Smooth muscle cell (in vitro differentiated cells): ENCODE measurements around the gene SUN1. TPM values are rescaled to one million over a fixed set of nuclear protein-coding genes. Genes with fewer than 3 reads are reported as not detected.

Experiments used
- DNase-seq: peaks from one replicate; lab custom pipeline; 2025; ENCODE audit not compliant: unreplicated experiment; lab: John Stamatoyannopoulos, UW
- H2AFZ ChIP-seq: fragments of 200-600 bp; sonication (generic); 2 replicates; pipeline ENCODE4 v1.6.0; 2016; ENCODE audit warnings: antibody characterized with exemption, low read depth, mild to moderate bottlenecking
- H3F3A ChIP-seq: fragments of 200-600 bp; sonication (generic); 2 replicates; pipeline ENCODE4 v1.6.0; 2017; ENCODE audit warnings: antibody characterized with exemption, low read depth
- H3K27ac ChIP-seq: fragments of 200-600 bp; sonication (generic); 2 replicates; pipeline ENCODE4 v1.5.1; 2016; ENCODE audit warnings: low read depth, mild to moderate bottlenecking
- H3K27me3 ChIP-seq: fragments of 200-600 bp; sonication (generic); 2 replicates; pipeline ENCODE4 v1.6.1; 2016; ENCODE audit warnings: low read depth, mild to moderate bottlenecking
- H3K36me3 ChIP-seq: fragments of 200-600 bp; sonication (generic); 2 replicates; pipeline ENCODE4 v1.5.1; 2016; ENCODE audit warnings: low read depth
- H3K4me1 ChIP-seq: fragments of 200-600 bp; sonication (generic); 2 replicates; pipeline ENCODE4 v1.5.1; 2016; ENCODE audit warnings: low read depth
- H3K4me2 ChIP-seq: fragments of 200-600 bp; sonication (generic); 2 replicates; pipeline ENCODE4 v1.6.0; 2016; ENCODE audit warnings: mild to moderate bottlenecking
- H3K4me3 ChIP-seq: fragments of 200-600 bp; sonication (generic); 2 replicates; pipeline ENCODE4 v1.5.1; 2016; ENCODE audit warnings: mild to moderate bottlenecking
- H3K79me2 ChIP-seq: fragments of 200-600 bp; sonication (generic); 2 replicates; pipeline ENCODE4 v1.6.0; 2016; ENCODE audit warnings: low read depth, mild to moderate bottlenecking
- H3K9ac ChIP-seq: fragments of 200-600 bp; sonication (generic); 2 replicates; pipeline ENCODE4 v1.6.0; 2016; ENCODE audit warnings: low read depth
- H3K9me3 ChIP-seq: fragments of 200-600 bp; sonication (generic); replicated peaks from 2 replicates; pipeline ENCODE4 v1.5.1; 2016; ENCODE audit warnings: low read depth
- H4K20me1 ChIP-seq: fragments of 200-600 bp; sonication (generic); 2 replicates; pipeline ENCODE4 v1.6.0; 2016; ENCODE audit warnings: low read depth
- WGBS: methylation state at CpG from one replicate; pipeline ENCODE4 v1.1.7; 2016; ENCODE audit warnings: low lambda C conversion rate; 5-methylcytosine and 5-hydroxymethylcytosine counted together
- polyA plus RNA-seq: library from polyadenylated mRNA; unstranded; fragments of >200 nt; fragmentation: Nextera tagmentation; extraction: Ambion mirVana; gene quantifications from 2 replicates; pipeline ENCODE4 v1.2.1, GENCODE V29; 2016
- total RNA-seq: library from RNA; depleted of rRNA; stranded (reverse); fragments of >200 nt; gene quantifications from 2 replicates; pipeline ENCODE4 v1.2.3, GENCODE V29; 2014
- TF ChIP-seq, protein P1 (sequence below): fragments of 200-600 bp; sonication (generic); IDR thresholded peaks from 2 replicates; pipeline ENCODE4 v1.5.1; 2017; ENCODE audit warnings: borderline replicate concordance, mild to moderate bottlenecking, antibody characterized with exemption; ENCODE audit not compliant: insufficient read depth, poor library complexity, severe bottlenecking

The SUN1 gene
- total and polyA plus RNA-seq, 2 experiments from 2014 or later = 50.7 to 90.3 TPM

DNA sequence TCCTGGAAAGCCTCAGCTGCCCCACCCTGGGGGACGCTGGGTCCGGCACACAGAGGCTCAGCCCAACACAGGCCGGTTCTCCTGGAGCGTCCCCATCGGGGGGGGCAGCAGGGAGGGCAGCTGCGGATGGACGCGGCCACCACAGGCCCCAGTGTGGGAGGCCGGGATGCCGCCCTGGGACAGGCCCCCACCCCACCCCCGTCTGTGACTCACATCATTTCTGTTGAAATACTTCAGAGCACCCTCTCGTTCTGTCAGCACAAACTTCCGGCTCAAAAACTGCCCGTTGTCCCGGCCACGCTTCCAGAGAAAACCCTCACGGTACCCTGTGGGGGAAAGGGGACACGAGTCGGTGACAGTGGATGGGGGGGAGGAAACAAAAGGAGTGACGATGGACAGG, 72.6 kb downstream of the SUN1 start:
- Histone ChIP-seq H3K36me3 (no peaks in the 10 kb centered on the region), H2AFZ (no peak overlapping the region), H3K9me3 (no peaks in the 10 kb centered on the region), H3K27me3 (peaks cover 23% of the 10 kb centered on the region), H3K4me3 (no peak overlapping the region), H4K20me1 (no peaks in the 10 kb centered on the region), H3K27ac (no peak overlapping the region), H3K79me2 (no peaks in the 10 kb centered on the region), H3F3A (no peaks in the 10 kb centered on the region), H3K4me2 (peak overlapping the region; percentile 58), H3K9ac (no peak overlapping the region), H3K4me1 (no peaks in the 10 kb centered on the region)
- WGBS = 42% methylated on average over 15 of the region's 20 CpGs
- TF ChIP-seq, protein P1, sequence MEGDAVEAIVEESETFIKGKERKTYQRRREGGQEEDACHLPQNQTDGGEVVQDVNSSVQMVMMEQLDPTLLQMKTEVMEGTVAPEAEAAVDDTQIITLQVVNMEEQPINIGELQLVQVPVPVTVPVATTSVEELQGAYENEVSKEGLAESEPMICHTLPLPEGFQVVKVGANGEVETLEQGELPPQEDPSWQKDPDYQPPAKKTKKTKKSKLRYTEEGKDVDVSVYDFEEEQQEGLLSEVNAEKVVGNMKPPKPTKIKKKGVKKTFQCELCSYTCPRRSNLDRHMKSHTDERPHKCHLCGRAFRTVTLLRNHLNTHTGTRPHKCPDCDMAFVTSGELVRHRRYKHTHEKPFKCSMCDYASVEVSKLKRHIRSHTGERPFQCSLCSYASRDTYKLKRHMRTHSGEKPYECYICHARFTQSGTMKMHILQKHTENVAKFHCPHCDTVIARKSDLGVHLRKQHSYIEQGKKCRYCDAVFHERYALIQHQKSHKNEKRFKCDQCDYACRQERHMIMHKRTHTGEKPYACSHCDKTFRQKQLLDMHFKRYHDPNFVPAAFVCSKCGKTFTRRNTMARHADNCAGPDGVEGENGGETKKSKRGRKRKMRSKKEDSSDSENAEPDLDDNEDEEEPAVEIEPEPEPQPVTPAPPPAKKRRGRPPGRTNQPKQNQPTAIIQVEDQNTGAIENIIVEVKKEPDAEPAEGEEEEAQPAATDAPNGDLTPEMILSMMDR = no peak
- DNase-seq = no peak

DNA sequence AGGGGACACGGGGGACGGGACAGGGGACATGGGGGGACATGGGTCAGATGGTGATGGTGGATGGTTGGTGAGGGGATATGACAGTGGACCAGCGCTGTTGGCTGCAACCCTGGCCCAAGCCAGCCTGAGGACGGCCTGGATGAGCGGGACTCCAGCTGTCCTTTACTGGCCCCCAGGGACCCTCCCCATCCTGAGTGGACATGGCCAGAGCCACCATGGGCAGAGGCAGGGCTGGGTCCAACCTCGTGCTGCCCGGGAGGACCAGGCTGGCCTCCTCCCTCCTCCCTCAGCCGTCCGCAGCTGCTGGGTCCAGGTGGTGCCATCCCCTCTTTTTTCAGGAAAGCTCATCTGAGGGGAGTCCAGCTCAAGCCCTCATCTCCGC, 74.5 kb downstream of the SUN1 start:
- 80% methylated on average over 9 of the region's 10 CpGs for WGBS
- no peaks in the 10 kb centered on the region for H3K9me3 ChIP-seq

DNA sequence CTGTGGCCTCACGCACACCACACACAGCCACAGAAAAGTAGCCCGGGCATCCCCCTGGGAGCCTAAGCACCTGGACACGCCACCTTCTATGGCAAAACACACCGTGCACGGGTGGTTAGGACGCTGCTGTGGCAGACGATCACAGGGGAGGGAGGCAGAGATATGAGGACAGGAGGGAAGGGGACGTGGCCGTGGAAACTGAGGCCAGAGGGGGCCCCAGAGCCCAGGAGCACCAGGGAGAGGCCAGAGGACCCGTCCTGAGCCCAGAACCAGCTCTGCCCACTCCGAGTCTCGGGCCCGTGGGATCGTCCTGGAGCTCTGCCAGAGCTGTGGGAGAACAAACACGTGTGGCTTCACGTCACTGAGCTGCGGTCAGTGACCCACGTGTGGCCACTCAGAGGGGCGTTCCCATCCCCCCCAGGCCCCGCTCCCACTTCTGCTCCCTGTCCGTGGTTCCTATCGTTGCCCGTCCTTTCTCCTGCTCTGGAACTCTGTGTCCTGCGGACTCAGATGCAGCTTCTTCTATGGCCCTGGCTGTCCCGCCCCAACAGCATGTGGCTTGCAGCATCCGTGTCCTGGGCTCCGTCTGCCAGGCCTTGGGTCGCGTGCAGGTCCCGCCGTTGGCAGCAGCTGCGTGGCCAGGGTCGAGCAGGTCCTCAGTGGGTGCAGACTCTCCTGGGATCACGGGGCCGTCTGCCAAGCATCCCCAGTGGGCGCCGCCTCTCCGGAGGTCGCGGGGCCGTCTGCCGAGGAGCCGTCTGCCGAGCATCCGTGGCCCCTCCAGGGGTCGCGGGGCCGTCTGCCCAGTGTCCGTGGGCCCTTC, 75.1 kb downstream of the SUN1 start:
- Histone ChIP-seq H3K4me2 (no peak overlapping the region), H3K79me2 (no peaks in the 10 kb centered on the region), H3K9ac (no peak overlapping the region), H3K27me3 (peaks cover 23% of the 10 kb centered on the region), H3K27ac (no peak overlapping the region), H3K4me3 (no peak overlapping the region), H3K4me1 (no peaks in the 10 kb centered on the region), H4K20me1 (no peaks in the 10 kb centered on the region), H3K9me3 (no peaks in the 10 kb centered on the region), H3F3A (no peaks in the 10 kb centered on the region), H3K36me3 (no peaks in the 10 kb centered on the region), H2AFZ (no peak overlapping the region)
- TF ChIP-seq, protein P1 = no peak
- no peak for DNase-seq
- 93% methylated on average over 47 of the region's 49 CpGs for WGBS

More for the DNA sequence above, 74.5 kb downstream of the SUN1 start:
- DNase-seq = no peak
- no peaks in the 10 kb centered on the region for H4K20me1 ChIP-seq
- no peak overlapping the region for H3K4me2 ChIP-seq
- TF ChIP-seq, protein P1 = no peak
- no peak overlapping the region for H3K4me3 ChIP-seq
- no peaks in the 10 kb centered on the region for H3K4me1 ChIP-seq
- H2AFZ ChIP-seq = no peak overlapping the region
- H3K36me3 ChIP-seq = no peaks in the 10 kb centered on the region
- H3K27me3 ChIP-seq = peaks cover 23% of the 10 kb centered on the region
- no peak overlapping the region for H3K9ac ChIP-seq
- H3F3A ChIP-seq = no peaks in the 10 kb centered on the region
- H3K79me2 ChIP-seq = no peaks in the 10 kb centered on the region
- H3K27ac ChIP-seq = no peak overlapping the region

DNA sequence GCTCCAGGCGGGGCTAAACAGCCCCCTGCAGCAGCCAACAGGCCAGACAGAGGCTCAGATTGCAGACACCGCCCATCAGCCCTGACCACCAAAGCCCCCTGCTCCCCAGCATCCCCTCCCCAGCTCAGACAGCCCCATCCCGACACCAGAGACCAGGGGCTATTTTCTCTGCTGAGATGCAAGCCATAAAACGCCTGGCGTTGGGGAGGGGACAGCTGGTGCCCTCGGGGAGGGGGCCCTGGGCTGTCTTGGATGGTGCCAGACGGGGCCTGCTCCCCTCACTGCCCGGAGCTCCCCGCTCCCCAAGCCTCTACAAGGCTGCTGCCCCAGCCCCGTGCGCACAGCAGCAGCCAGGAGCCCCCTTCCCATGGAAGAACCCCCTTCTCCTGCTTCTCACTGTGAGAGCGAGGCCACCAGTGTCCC, 75.9 kb downstream of the SUN1 start:
- Histone ChIP-seq H3K4me2 (no peak overlapping the region), H3K79me2 (no peaks in the 10 kb centered on the region), H3K27me3 (peaks cover 23% of the 10 kb centered on the region), H3K9ac (no peak overlapping the region), H4K20me1 (no peaks in the 10 kb centered on the region), H3K4me3 (no peak overlapping the region), H3K27ac (no peak overlapping the region), H2AFZ (no peak overlapping the region), H3K4me1 (no peaks in the 10 kb centered on the region), H3F3A (no peaks in the 10 kb centered on the region), H3K36me3 (no peaks in the 10 kb centered on the region), H3K9me3 (no peaks in the 10 kb centered on the region)
- TF ChIP-seq, protein P1 = no peak
- DNase-seq = no peak
- 95% methylated on average over 5 of the region's 12 CpGs for WGBS
